Kidney (tissue), 14 donors: ENCODE results near the gene TMEM150B. TPM values are rescaled to one million over a fixed set of nuclear protein-coding genes. Genes with fewer than 3 reads are reported as not detected.

Experiments
- DNase-seq, 5 donors: peaks; one replicate each; pipeline ENCODE4 v3.0.0-alpha.2; 2013 to 2020
- FAIRE-seq: peaks from 2 replicates; lab custom pipeline; 2012; peaks lifted over from hg19 to GRCh38; lab: Jason Lieb, UNC
- H3K27ac ChIP-seq, 2 donors: one replicate each; pipeline ENCODE4 v1.7.0; 2013; ENCODE audit warnings: low read depth in 2 of 2, low read length in 2 of 2, inconsistent platforms in 1 of 2
- H3K27me3 ChIP-seq: one replicate; pipeline ENCODE4 v1.7.1; 2013; ENCODE audit warnings: low read length, inconsistent platforms; ENCODE audit not compliant: control insufficient read depth, insufficient read depth
- H3K36me3 ChIP-seq, 3 donors: one replicate each; pipeline versions ENCODE4 v1.7.0 to v1.7.1; 2013; ENCODE audit warnings: low read length in 3 of 3, control low read depth in 1 of 3, inconsistent platforms in 1 of 3; ENCODE audit not compliant: insufficient read depth in 3 of 3, control insufficient read depth in 2 of 3
- H3K4me1 ChIP-seq, 3 donors: one replicate each; pipeline versions ENCODE4 v1.7.0 to v1.7.1; 2013; ENCODE audit warnings: low read length in 3 of 3, inconsistent platforms in 1 of 3, low read depth in 1 of 3; ENCODE audit not compliant: control insufficient read depth in 2 of 3, insufficient read depth in 2 of 3
- H3K4me3 ChIP-seq, 3 donors: one replicate each; pipeline versions ENCODE4 v1.7.0 to v1.8.1; 2013; ENCODE audit warnings: low read length in 3 of 3, control low read depth in 1 of 3, inconsistent platforms in 1 of 3
- H3K9ac ChIP-seq, 3 donors: one replicate each; pipeline versions ENCODE4 v1.7.0 to v1.7.1; 2013; ENCODE audit warnings: low read length in 3 of 3, control low read depth in 1 of 3, inconsistent platforms in 1 of 3
- H3K9me3 ChIP-seq, 3 donors: one replicate each; pipeline versions ENCODE4 v1.7.0 to v1.7.1; 2013; ENCODE audit warnings: low read length in 3 of 3, control low read depth in 1 of 3, inconsistent platforms in 1 of 3; ENCODE audit not compliant: control insufficient read depth in 2 of 3, insufficient read depth in 1 of 3
- CTCF ChIP-seq: IDR thresholded peaks from 3 replicates; pipeline ENCODE4 v1.5.1; 2012; ENCODE audit warnings: mild to moderate bottlenecking, moderate library complexity, borderline replicate concordance; ENCODE audit not compliant: insufficient read depth; ENCODE audit errors: extremely low read depth
- intact Hi-C: fragments of 100-400 bp; cut with DNase I; formaldehyde crosslinking; loops from one replicate; pipeline ENCODE4 v1.11.1; 2022
- polyA plus RNA-seq: library from polyadenylated mRNA; stranded (reverse); fragments of 350-450 nt; fragmentation: Illumina TruSeq; extraction: RNeasy Lipid Tissue Mini Kit (QIAGEN cat#74804); gene quantifications from one replicate; pipeline ENCODE4 v1.2.3, GENCODE V29; 2014; ENCODE audit warnings: low read depth, low replicate concordance; ENCODE audit not compliant: insufficient read depth
- total RNA-seq: library from RNA; stranded (reverse); fragmentation: NEBNext Ultra II Directional; extraction: Animal tissue kit (Norgen Biotek cat#: 25700); gene quantifications from one replicate; pipeline ENCODE4 v1.2.1, GENCODE V29; 2021
- donor health status: control.
- donor health status: control.
- donor health status: control.
- donor health status: control.
- donor health status: control.
- donor health status: DM: yes; HTN: yes; CAD: no.
- donor health status: Normal renal cell carcinoma (clear cell type).

The TMEM150B gene
- total and polyA plus RNA-seq, 2 donors from 2014 or later = 3.6 to 5.4 TPM

- no peak overlapping the region for H3K4me3 ChIP-seq
- DNase-seq = no peak
- H3K36me3 ChIP-seq = peaks cover 0 to 4% (median 0%) of the 10 kb centered on the region in 3 donors
- H3K9ac ChIP-seq = no peak overlapping the region
- H3K27me3 ChIP-seq = no peaks in the 10 kb centered on the region
- intact Hi-C loops = no loop called here
- no peaks in the 10 kb centered on the region for H3K4me1 ChIP-seq
- no peak for TF ChIP-seq CTCF
- H3K9me3 ChIP-seq = peaks cover 0 to 7% (median 0%) of the 10 kb centered on the region in 3 donors
- no peak overlapping the region for H3K27ac ChIP-seq
- no peak for FAIRE-seq
These were observed 4.2 kb downstream of the TMEM150B start for GRCh38 chr19:55320844-55321419.

- no peak overlapping the region for H3K27ac ChIP-seq
- intact Hi-C loops = no loop called here
- H3K27me3 ChIP-seq = no peaks in the 10 kb centered on the region
- DNase-seq = peak; percentile 71 to 82 (median 78)
- peaks cover 0 to 8% (median 0%) of the 10 kb centered on the region in 3 donors for H3K9me3 ChIP-seq
- no peaks in the 10 kb centered on the region for H3K4me1 ChIP-seq
- no peak for TF ChIP-seq CTCF
- H3K36me3 ChIP-seq = peaks cover 0 to 4% (median 0%) of the 10 kb centered on the region in 3 donors
- no peak overlapping the region for H3K4me3 ChIP-seq
- H3K9ac ChIP-seq = no peak overlapping the region
- FAIRE-seq = no peak
These were observed 5.4 kb downstream of the TMEM150B start for GRCh38 chr19:55319785-55320184.

GRCh38 chr19:55316646-55317045 is 8.5 kb downstream of the TMEM150B start:
- peaks cover 0 to 4% (median 0%) of the 10 kb centered on the region in 3 donors for H3K36me3 ChIP-seq
- intact Hi-C loops = no loop called here
- H3K27me3 ChIP-seq = no peaks in the 10 kb centered on the region
- no peak overlapping the region for H3K27ac ChIP-seq
- no peaks in the 10 kb centered on the region for H3K4me1 ChIP-seq
- no peak overlapping the region for H3K4me3 ChIP-seq
- H3K9ac ChIP-seq = no peak overlapping the region
- no peak for DNase-seq
- no peak for TF ChIP-seq CTCF
- no peak for FAIRE-seq
- H3K9me3 ChIP-seq = peaks cover 0 to 8% (median 0%) of the 10 kb centered on the region in 3 donors
